Gastrocnemius medialis (tissue), 4 donors: ENCODE data around the gene CLC. TPM values are rescaled to one million over a fixed set of nuclear protein-coding genes. Genes with fewer than 3 reads are reported as not detected.

Experiments
- ATAC-seq, 2 donors: fragments of 150-250 bp; one replicate each; pipeline ENCODE4 v1.9.1; 2016
- DNase-seq, 2 donors: peaks; one replicate each; pipeline ENCODE4 v3.0.0-alpha.2; 2019
- H3K27ac ChIP-seq, 4 donors: fragments of 200-600 bp; sonication (generic); 1 replicate in 1 of 4; 2 replicates in 3 of 4; pipeline ENCODE4 v1.5.1; 2016 to 2018; ENCODE audit warnings: mild to moderate bottlenecking in 2 of 4, moderate library complexity in 1 of 4
- H3K27me3 ChIP-seq, 3 donors: fragments of 200-600 bp; sonication (generic) in 2 of 3; 1 replicate in 1 of 3; 2 replicates in 2 of 3; pipeline versions ENCODE4 v1.5.1 to v1.6.0; 2016 to 2019; ENCODE audit warnings: mild to moderate bottlenecking in 1 of 3, moderate library complexity in 1 of 3
- H3K36me3 ChIP-seq, 2 donors: fragments of 200-600 bp; sonication (generic) in 1 of 2; one replicate each; pipeline ENCODE4 v1.5.1; 2017 to 2018
- H3K4me1 ChIP-seq, 2 donors: fragments of 200-600 bp; sonication (generic) in 1 of 2; one replicate each; pipeline ENCODE4 v1.5.1; 2016 to 2017; ENCODE audit warnings: mild to moderate bottlenecking in 2 of 2
- H3K4me3 ChIP-seq, 4 donors: fragments of 200-600 bp; sonication (generic) in 3 of 4; 1 replicate in 1 of 4; 2 replicates in 3 of 4; pipeline ENCODE4 v1.5.1; 2016 to 2019; ENCODE audit warnings: mild to moderate bottlenecking in 2 of 4
- H3K9me3 ChIP-seq, 3 donors: fragments of 200-600 bp; sonication (generic) in 2 of 3; 1 replicate in 1 of 3; 2 replicates in 2 of 3; pipeline ENCODE4 v1.5.1; 2016 to 2019
- CTCF ChIP-seq, 5 experiments: fragments of 450-650 bp in 3 of 5; fragments of 200-600 bp in 2 of 5; sonication (generic) in 2 of 5; IDR thresholded peaks in 4 of 5; conservative IDR thresholded peaks in 1 of 5; 1 replicate in 4 of 5; 2 replicates in 1 of 5; pipeline ENCODE4 v1.5.1; 2016 to 2019; ENCODE audit warnings: antibody characterized with exemption in 5 of 5, mild to moderate bottlenecking in 3 of 5, moderate library complexity in 3 of 5
- POLR2A ChIP-seq, 2 donors: fragments of 450-650 bp; IDR thresholded peaks; one replicate each; pipeline ENCODE4 v1.6.1; 2017; ENCODE audit warnings: antibody characterized with exemption in 2 of 2, mild to moderate bottlenecking in 2 of 2, moderate library complexity in 2 of 2
- in situ Hi-C, 4 donors: fragments of 200-750 bp; cut with MboI; loops; one replicate each; pipeline versions ENCODE4 v1.15.0 to v1.8.0; 2017; ENCODE audit warnings: low sequenced_read_pairs in 4 of 4
- intact Hi-C: fragments of 100-400 bp; cut with DNase I; formaldehyde crosslinking; loops from one replicate; pipeline ENCODE4 v1.15.1; 2023; ENCODE audit warnings: low total_unique reads
- total RNA-seq, 4 donors: library from RNA; depleted of rRNA; stranded (reverse); fragments of >200 nt; gene quantifications; one replicate each; pipeline versions ENCODE4 v1.1.0 to v1.2.3, GENCODE V29; 2016

The CLC gene
- total RNA-seq, 4 donors from 2014 or later, result not detected

GRCh38 chr19:39686739-39687138, 51.1 kb downstream of the CLC start:
- Histone ChIP-seq H3K27me3 (no peaks in the 10 kb centered on the region), H3K4me1 (no peaks in the 10 kb centered on the region), H3K9me3 (no peaks in the 10 kb centered on the region), H3K36me3 (no peaks in the 10 kb centered on the region), H3K27ac (no peak overlapping the region), H3K4me3 (no peak overlapping the region)
- no peak for TF ChIP-seq POLR2A (IDR thresholded peaks at IDR 0.05)
- no peak for TF ChIP-seq CTCF (IDR thresholded peaks at IDR 0.05 in 4 of 5, conservative IDR thresholded peaks at IDR 0.05 in 1 of 5)
- intact Hi-C loops, result no loop called here
- ATAC-seq (no peak), DNase-seq (no peak)
- in situ Hi-C loops, result loop anchor here in 1 of 4 donors (10.0 kb wide), 1 partner anchor 132 kb away; no protein-coding TSS in a partner anchor

GRCh38 chr19:39684267-39684666, 53.6 kb downstream of the CLC start:
- Histone ChIP-seq H3K9me3 (no peaks in the 10 kb centered on the region), H3K4me3 (no peak overlapping the region), H3K36me3 (no peaks in the 10 kb centered on the region), H3K27me3 (no peaks in the 10 kb centered on the region), H3K27ac (no peak overlapping the region), H3K4me1 (peaks cover 10 to 14% of the 10 kb centered on the region in 2 donors)
- ATAC-seq (no peak), DNase-seq (no peak)
- intact Hi-C loops (no loop called here), in situ Hi-C loops (loop anchor here in 1 of 4 donors (10.0 kb wide), 1 partner anchor 129 kb away; no protein-coding TSS in a partner anchor)
- TF ChIP-seq POLR2A (IDR thresholded peaks at IDR 0.05) (no peak), CTCF (IDR thresholded peaks at IDR 0.05 in 4 of 5, conservative IDR thresholded peaks at IDR 0.05 in 1 of 5) (no peak)

- in situ Hi-C loops (loop anchor here in 1 of 4 donors (10.0 kb wide), 1 partner anchor 127 kb away; no protein-coding TSS in a partner anchor), intact Hi-C loops (no loop called here)
- Histone ChIP-seq H3K27me3 (no peaks in the 10 kb centered on the region), H3K9me3 (no peaks in the 10 kb centered on the region), H3K36me3 (no peaks in the 10 kb centered on the region), H3K4me3 (no peak overlapping the region), H3K4me1 (peaks cover 19 to 30% of the 10 kb centered on the region in 2 donors), H3K27ac (no peak overlapping the region)
- ATAC-seq (no peak), DNase-seq (no peak)
- no peak for TF ChIP-seq POLR2A (IDR thresholded peaks at IDR 0.05)
- no peak for TF ChIP-seq CTCF (IDR thresholded peaks at IDR 0.05 in 4 of 5, conservative IDR thresholded peaks at IDR 0.05 in 1 of 5)
Observed at GRCh38 chr19:39681416-39681815, 56.4 kb downstream of the CLC start.

Other genes starting within 250 kb of the CLC start
- not detected for gene DLL3, start 239.1 kb downstream of the CLC start, total RNA-seq
- gene SELENOV, start 222.9 kb downstream of the CLC start, total RNA-seq, result not detected
- gene EID2B, start 205.2 kb downstream of the CLC start, total RNA-seq, result 1 to 10 TPM in 3 of 4 donors, under 1 TPM in 1; 0.91 to 6.5 (median 1.2) TPM
- gene EID2, start 197.9 kb downstream of the CLC start, total RNA-seq, result 10 to 100 TPM in 2 of 4 donors, 1 to 10 TPM in 2; 7.8 to 12.7 (median 9.4) TPM
- gene LGALS13, start 135.5 kb downstream of the CLC start, total RNA-seq, result not detected
- gene LGALS16, start 82.1 kb downstream of the CLC start, total RNA-seq, result not detected
- gene LGALS14, start 33.5 kb downstream of the CLC start, total RNA-seq, result not detected
- gene LEUTX, start 40.8 kb upstream of the CLC start, total RNA-seq, result not detected
- gene DYRK1B, start 96.1 kb upstream of the CLC start, total RNA-seq, result 10 to 100 TPM; 39.6 to 68.7 (median 61.8) TPM
- 10 to 100 TPM; 40.4 to 79.4 (median 67.0) TPM for gene FBL, start 108.3 kb upstream of the CLC start, total RNA-seq
- gene FCGBP, start 196.6 kb upstream of the CLC start, total RNA-seq, result 10 to 100 TPM in 1 of 4 donors, 1 to 10 TPM in 3; 2.2 to 11.2 (median 7.2) TPM
- 100 to 1,000 TPM; 165 to 238 (median 219) TPM for gene PSMC4, start 233.1 kb upstream of the CLC start, total RNA-seq